Measurements from ENCODE around the gene SCAMP4.

SCAMP4 gene

GRCh38 chr19:1935484-1936208 is 30.4 kb downstream of the SCAMP4 start:
- H3K27me3 ChIP-seq (replicated peaks; ENCODE audit: control insufficient read depth, insufficient read depth, low read length) = no peaks in the 10 kb centered on the region
- H3K4me3 ChIP-seq (replicated peaks; ENCODE audit: low read depth, low read length) = no peak overlapping the region
- H3K36me3 ChIP-seq (ENCODE audit: control insufficient read depth, insufficient read depth, low read length) = no peaks in the 10 kb centered on the region
- DNase-seq (ENCODE audit: extremely low read depth, insufficient read length) = no peak
- TF ChIP-seq CTCF (IDR thresholded peaks at IDR 0.05; ENCODE audit: insufficient read depth, low read length, poor library complexity, severe bottlenecking) = no peak

GRCh38 chr19:1936430-1936829 is 31.2 kb downstream of the SCAMP4 start:
- Histone ChIP-seq H3K4me3 (replicated peaks; ENCODE audit: low read depth, low read length) (no peak overlapping the region), H3K27me3 (replicated peaks; ENCODE audit: control insufficient read depth, insufficient read depth, low read length) (no peaks in the 10 kb centered on the region), H3K36me3 (ENCODE audit: control insufficient read depth, insufficient read depth, low read length) (no peaks in the 10 kb centered on the region)
- TF ChIP-seq CTCF (IDR thresholded peaks at IDR 0.05; ENCODE audit: insufficient read depth, low read length, poor library complexity, severe bottlenecking) = no peak
- no peak for DNase-seq (ENCODE audit: extremely low read depth, insufficient read length)

- no peak for DNase-seq (ENCODE audit: extremely low read depth, insufficient read length)
- no peak for TF ChIP-seq CTCF (IDR thresholded peaks at IDR 0.05; ENCODE audit: insufficient read depth, low read length, poor library complexity, severe bottlenecking)
- Histone ChIP-seq H3K4me3 (replicated peaks; ENCODE audit: low read depth, low read length) (no peak overlapping the region), H3K27me3 (replicated peaks; ENCODE audit: control insufficient read depth, insufficient read depth, low read length) (no peaks in the 10 kb centered on the region), H3K36me3 (ENCODE audit: control insufficient read depth, insufficient read depth, low read length) (no peaks in the 10 kb centered on the region)
Measured at GRCh38 chr19:1936916-1937610, 31.9 kb downstream of the SCAMP4 start.

- DNase-seq (ENCODE audit: extremely low read depth, insufficient read length) = no peak
- Histone ChIP-seq H3K36me3 (ENCODE audit: control insufficient read depth, insufficient read depth, low read length) (no peaks in the 10 kb centered on the region), H3K4me3 (replicated peaks; ENCODE audit: low read depth, low read length) (no peak overlapping the region), H3K27me3 (replicated peaks; ENCODE audit: control insufficient read depth, insufficient read depth, low read length) (no peaks in the 10 kb centered on the region)
- no peak for TF ChIP-seq CTCF (IDR thresholded peaks at IDR 0.05; ENCODE audit: insufficient read depth, low read length, poor library complexity, severe bottlenecking)
Measured at GRCh38 chr19:1938071-1938470, 32.9 kb downstream of the SCAMP4 start.

- H3K4me3 ChIP-seq (replicated peaks; ENCODE audit: low read depth, low read length) = peak within 1 kb of the TSS; percentile 83
- no peak for DNase-seq (ENCODE audit: extremely low read depth, insufficient read length)
- H3K27me3 ChIP-seq (replicated peaks; ENCODE audit: control insufficient read depth, insufficient read depth, low read length) = no peaks in the 10 kb centered on the region
- TF ChIP-seq CTCF (IDR thresholded peaks at IDR 0.05; ENCODE audit: insufficient read depth, low read length, poor library complexity, severe bottlenecking) = no peak
- H3K36me3 ChIP-seq (ENCODE audit: control insufficient read depth, insufficient read depth, low read length) = no peaks in the 10 kb centered on the region
Measured at GRCh38 chr19:1941146-1942077, 36.2 kb downstream of the SCAMP4 start, which contains the start of gene CSNK1G2. TSS of gene CSNK1G2 (plus strand) at chr19:1941172. CDS start at chr19:1969773, 28,601 bp downstream.

Data from GM06990 (cell line).